Peyer's patch (tissue), 4 donors: ENCODE results near the gene CEBPZOS.

Experiments used
- CTCF ChIP-seq, 6 experiments: fragments of 450-650 bp in 4 of 6; fragments of 200-600 bp in 2 of 6; sonication (generic) in 1 of 6; IDR thresholded peaks; one replicate each; pipeline ENCODE4 v1.5.1; 2017 to 2019; ENCODE audit warnings: antibody characterized with exemption in 6 of 6, mild to moderate bottlenecking in 3 of 6, moderate library complexity in 1 of 6
- POLR2A ChIP-seq, 2 donors: fragments of 450-650 bp; IDR thresholded peaks; one replicate each; pipeline ENCODE4 v1.5.1; 2017; ENCODE audit warnings: antibody characterized with exemption in 2 of 2, mild to moderate bottlenecking in 2 of 2, moderate library complexity in 2 of 2

GRCh38 chr2:37244017-37244416 is 47.7 kb downstream of the CEBPZOS start:
- no peak for TF ChIP-seq CTCF (IDR thresholded peaks at IDR 0.05)
- TF ChIP-seq POLR2A (IDR thresholded peaks at IDR 0.05) = no peak
